CD4-positive, alpha-beta T cell treated with Interleukin-15 for 1 hour (primary cell): Measurements from ENCODE around the gene CPTP.

ENCODE experiments used
- DNase-seq: peaks from one replicate; pipeline ENCODE4 v3.0.0-alpha.2; 2020

The CPTP gene

GRCh38 chr1:1292851-1293250, 31.8 kb upstream of the CPTP start:
- no peak for DNase-seq

- DNase-seq, result no peak
Measured at GRCh38 chr1:1293263-1294249, 31.0 kb upstream of the CPTP start.

- no peak for DNase-seq
Measured at GRCh38 chr1:1294250-1294890, 30.2 kb upstream of the CPTP start.

GRCh38 chr1:1295154-1295923, 29.3 kb upstream of the CPTP start:
- no peak for DNase-seq

- no peak for DNase-seq
Measured at GRCh38 chr1:1296070-1297061, 28.2 kb upstream of the CPTP start.

GRCh38 chr1:1297802-1298424, 26.7 kb upstream of the CPTP start:
- no peak for DNase-seq

- no peak for DNase-seq
Measured at GRCh38 chr1:1298861-1299685, 25.5 kb upstream of the CPTP start.

- DNase-seq, result no peak
Measured at GRCh38 chr1:1299686-1300351, 24.8 kb upstream of the CPTP start.

GRCh38 chr1:1300352-1300739, 24.3 kb upstream of the CPTP start:
- DNase-seq, result no peak

GRCh38 chr1:1302006-1302430, 22.6 kb upstream of the CPTP start:
- DNase-seq, result no peak

GRCh38 chr1:1302951-1303509, 21.6 kb upstream of the CPTP start:
- DNase-seq, result no peak

- no peak for DNase-seq
Measured at GRCh38 chr1:1303736-1304135, 20.9 kb upstream of the CPTP start.

- DNase-seq, result no peak
Measured at GRCh38 chr1:1304331-1305299, 20.0 kb upstream of the CPTP start.

GRCh38 chr1:1305300-1306069, 19.1 kb upstream of the CPTP start:
- peak; percentile 75 for DNase-seq

GRCh38 chr1:1306070-1306660, 18.4 kb upstream of the CPTP start:
- no peak for DNase-seq

- no peak for DNase-seq
Measured at GRCh38 chr1:1306661-1307260, 17.8 kb upstream of the CPTP start.
